Neuronal stem cell (in vitro differentiated cells): ENCODE results near the gene METTL21A.

Experiments
- DNase-seq: peaks from one replicate; pipeline ENCODE4 v3.0.0-alpha.2; 2013; ENCODE audit warnings: low spot score
- H2AFZ ChIP-seq: one replicate; pipeline ENCODE4 v1.6.1; 2013; ENCODE audit warnings: mild to moderate bottlenecking, low read length, inconsistent platforms
- H2AK5ac ChIP-seq: 2 replicates; pipeline ENCODE4 v1.6.1; 2013; ENCODE audit warnings: low read depth, mild to moderate bottlenecking, inconsistent platforms, low read length, moderate library complexity, mixed read lengths
- H2BK120ac ChIP-seq: 2 replicates; pipeline ENCODE4 v1.6.1; 2013; ENCODE audit warnings: low read depth, mild to moderate bottlenecking, inconsistent platforms, low read length, moderate library complexity, mixed read lengths
- H2BK12ac ChIP-seq: one replicate; pipeline ENCODE4 v1.6.1; 2013; ENCODE audit warnings: low read length, inconsistent platforms
- H2BK15ac ChIP-seq: 2 replicates; pipeline ENCODE4 v1.6.1; 2013; ENCODE audit warnings: mild to moderate bottlenecking, low read length, inconsistent platforms, mixed read lengths
- H2BK5ac ChIP-seq: one replicate; pipeline ENCODE4 v1.6.1; 2013; ENCODE audit warnings: inconsistent platforms, mild to moderate bottlenecking, low read length, moderate library complexity
- H3K14ac ChIP-seq: one replicate; pipeline ENCODE4 v1.6.1; 2013; ENCODE audit warnings: low read length, inconsistent platforms
- H3K18ac ChIP-seq: 2 replicates; pipeline ENCODE4 v1.6.1; 2013; ENCODE audit warnings: low read length, inconsistent platforms
- H3K23ac ChIP-seq: 2 replicates; pipeline ENCODE4 v1.6.1; 2013; ENCODE audit warnings: low read depth, mild to moderate bottlenecking, mixed read lengths, low read length, inconsistent platforms; ENCODE audit not compliant: poor library complexity
- H3K27ac ChIP-seq: replicated peaks from 3 replicates; pipeline ENCODE4 v1.5.1; 2013; ENCODE audit warnings: low read length, inconsistent platforms
- H3K27me3 ChIP-seq, 3 experiments: 2 replicates each; pipeline ENCODE4 v1.6.1; 2013; ENCODE audit warnings: low read length in 3 of 3, mild to moderate bottlenecking in 2 of 3, inconsistent platforms in 1 of 3, low read depth in 1 of 3, mixed read lengths in 1 of 3, moderate library complexity in 1 of 3; ENCODE audit not compliant: control insufficient read depth in 3 of 3, insufficient read depth in 3 of 3
- H3K36me3 ChIP-seq, 2 donors: replicated peaks in 1 of 2; 2 replicates each; pipeline ENCODE4 v1.6.1; 2013; ENCODE audit warnings: low read length in 2 of 2; ENCODE audit not compliant: control insufficient read depth in 2 of 2, insufficient read depth in 2 of 2
- H3K4ac ChIP-seq: 2 replicates; pipeline ENCODE4 v1.6.1; 2013; ENCODE audit warnings: inconsistent platforms, mild to moderate bottlenecking, low read length, moderate library complexity
- H3K4me1 ChIP-seq, 2 donors: 1 replicate in 1 of 2; 2 replicates in 1 of 2; pipeline ENCODE4 v1.6.1; 2013; ENCODE audit warnings: low read length in 2 of 2, low read depth in 1 of 2; ENCODE audit not compliant: control insufficient read depth in 2 of 2, insufficient read depth in 1 of 2
- H3K4me2 ChIP-seq: one replicate; pipeline ENCODE4 v1.6.1; 2013; ENCODE audit warnings: mild to moderate bottlenecking, low read length, inconsistent platforms; ENCODE audit not compliant: insufficient read depth, poor library complexity, severe bottlenecking
- H3K4me3 ChIP-seq, 2 donors: 2 replicates each; pipeline ENCODE4 v1.5.1; 2013; ENCODE audit warnings: low read length in 2 of 2, mild to moderate bottlenecking in 2 of 2, inconsistent platforms in 1 of 2, moderate library complexity in 1 of 2
- H3K79me1 ChIP-seq: one replicate; pipeline ENCODE4 v1.6.1; 2013; ENCODE audit warnings: low read depth, mild to moderate bottlenecking, inconsistent platforms, low read length, moderate library complexity
- H3K9ac ChIP-seq: one replicate; pipeline ENCODE4 v1.6.1; 2013; ENCODE audit warnings: mild to moderate bottlenecking, low read depth, low read length, inconsistent platforms; ENCODE audit not compliant: poor library complexity
- H3K9me3 ChIP-seq, 2 donors: replicated peaks in 1 of 2; 2 replicates each; pipeline versions ENCODE3 to v1.6.1; 2013; ENCODE audit warnings: low read length in 2 of 2, mild to moderate bottlenecking in 2 of 2, inconsistent platforms in 1 of 2, low read depth in 1 of 2, mixed read lengths in 1 of 2, moderate library complexity in 1 of 2; ENCODE audit not compliant: control insufficient read depth in 2 of 2, insufficient read depth in 1 of 2
- H4K8ac ChIP-seq: one replicate; pipeline ENCODE4 v1.6.1; 2013; ENCODE audit warnings: low read depth, mild to moderate bottlenecking, inconsistent platforms, low read length, moderate library complexity
- H4K91ac ChIP-seq: one replicate; pipeline ENCODE4 v1.6.1; 2013; ENCODE audit warnings: low read length, low read depth, mild to moderate bottlenecking, inconsistent platforms; ENCODE audit not compliant: poor library complexity
- WGBS, 2 donors: extraction: QIAGEN DNeasy Blood & Tissue Kit; methylation state at CpG; one replicate each; pipeline ENCODE4 v1.1.7; 2013; ENCODE audit warnings: missing lambda C conversion rate in 2 of 2, mixed read lengths in 1 of 2; ENCODE audit not compliant: insufficient read length in 2 of 2, insufficient replicate concordance in 1 of 2; ENCODE audit errors: extremely low coverage in 2 of 2; 5-methylcytosine and 5-hydroxymethylcytosine counted together

METTL21A gene

GRCh38 chr2:207606829-207607228 lies 18.4 kb downstream of the METTL21A start:
- H3K18ac ChIP-seq: no peak overlapping the region
- peaks cover 1% of the 10 kb centered on the region for H3K79me1 ChIP-seq
- no peak overlapping the region for H4K8ac ChIP-seq
- no peak overlapping the region for H2AFZ ChIP-seq
- no peak overlapping the region for H3K23ac ChIP-seq
- no peak overlapping the region for H2BK5ac ChIP-seq
- no peak overlapping the region for H4K91ac ChIP-seq
- H3K4me2 ChIP-seq: no peak overlapping the region
- H3K36me3 ChIP-seq: peaks cover 2 to 60% of the 10 kb centered on the region in 2 donors
- H2BK12ac ChIP-seq: no peak overlapping the region
- H3K4me3 ChIP-seq: no peak overlapping the region
- H2AK5ac ChIP-seq: no peak overlapping the region
- no peak for DNase-seq
- H3K4ac ChIP-seq: no peak overlapping the region
- no peak overlapping the region for H3K27ac ChIP-seq
- H2BK120ac ChIP-seq: no peak overlapping the region
- WGBS, 2 donors: no CpG with 5 or more reads among the region's 5 CpGs
- H2BK15ac ChIP-seq: no peak overlapping the region
- no peaks in the 10 kb centered on the region for H3K27me3 ChIP-seq
- H3K14ac ChIP-seq: no peak overlapping the region
- H3K9me3 ChIP-seq: peaks cover 4 to 18% of the 10 kb centered on the region in 2 donors
- no peaks in the 10 kb centered on the region for H3K4me1 ChIP-seq
- H3K9ac ChIP-seq: no peak overlapping the region

DNA sequence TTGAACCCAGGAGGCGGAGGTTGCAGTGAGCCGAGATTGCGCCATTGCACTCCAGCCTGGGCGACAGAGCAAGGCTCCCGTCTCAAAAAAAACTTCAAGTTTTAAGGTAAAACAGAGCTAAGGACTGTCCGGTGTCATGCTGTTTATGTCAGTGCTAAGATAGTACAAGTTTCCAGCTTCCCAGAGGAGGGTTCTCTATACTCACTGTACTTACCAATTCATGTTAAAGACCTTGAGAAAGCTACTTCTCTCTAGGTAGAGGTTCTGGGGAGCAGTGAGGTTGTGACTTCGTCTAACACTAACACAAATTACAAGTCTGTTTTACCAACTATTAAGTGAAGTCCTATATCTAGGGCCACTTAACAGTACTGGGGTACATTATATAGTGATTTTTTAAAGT lies 18.8 kb downstream of the METTL21A start:
- Histone ChIP-seq H3K4ac (no peak overlapping the region), H3K4me3 (no peak overlapping the region), H3K9me3 (peaks cover 4 to 18% of the 10 kb centered on the region in 2 donors), H3K27ac (no peak overlapping the region), H2BK12ac (no peak overlapping the region), H2AK5ac (no peak overlapping the region), H2BK120ac (no peak overlapping the region), H3K18ac (no peak overlapping the region), H3K9ac (no peak overlapping the region), H2AFZ (no peak overlapping the region), H3K14ac (no peak overlapping the region), H3K23ac (no peak overlapping the region), H3K79me1 (peaks cover 1% of the 10 kb centered on the region), H2BK15ac (no peak overlapping the region), H3K36me3 (peaks cover 2 to 65% of the 10 kb centered on the region in 2 donors), H4K91ac (no peak overlapping the region), H3K4me1 (no peaks in the 10 kb centered on the region), H2BK5ac (no peak overlapping the region), H4K8ac (no peak overlapping the region), H3K4me2 (no peak overlapping the region), H3K27me3 (no peaks in the 10 kb centered on the region)
- DNase-seq: no peak
- WGBS, 2 donors: no CpG with 5 or more reads among the region's 7 CpGs

DNA sequence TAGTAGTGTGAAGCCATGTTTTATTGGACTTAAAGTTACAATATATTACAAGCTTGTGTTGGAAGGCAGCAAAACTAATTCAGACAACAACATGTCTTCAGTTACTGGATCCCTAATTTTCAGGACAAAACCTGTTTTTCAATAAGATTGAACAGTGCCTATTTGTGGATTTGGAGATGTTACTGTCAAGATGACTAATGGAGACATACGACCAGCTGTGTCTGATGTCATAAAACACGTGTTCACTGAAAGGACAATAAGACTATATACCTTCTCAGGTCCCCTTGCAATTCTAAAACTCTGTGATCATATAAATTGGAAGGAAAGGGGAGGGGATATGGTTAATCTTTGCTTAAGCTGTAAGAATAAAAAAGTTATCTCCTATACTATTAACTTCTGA lies 21.7 kb downstream of the METTL21A start:
- no peaks in the 10 kb centered on the region for H3K79me1 ChIP-seq

GRCh38 chr2:207601774-207602173 lies 23.4 kb downstream of the METTL21A start:
- H2BK120ac ChIP-seq: no peak overlapping the region
- no peaks in the 10 kb centered on the region for H3K79me1 ChIP-seq
- H3K4me1 ChIP-seq: no peaks in the 10 kb centered on the region
- H3K36me3 ChIP-seq: peaks cover 0 to 82% of the 10 kb centered on the region in 2 donors
- H3K27ac ChIP-seq: no peak overlapping the region
- no peak overlapping the region for H3K18ac ChIP-seq
- no peak overlapping the region for H4K91ac ChIP-seq
- no peak overlapping the region for H3K4me2 ChIP-seq
- no peak overlapping the region for H3K4ac ChIP-seq
- no peak overlapping the region for H3K14ac ChIP-seq
- no peak overlapping the region for H3K23ac ChIP-seq
- no peak overlapping the region for H3K4me3 ChIP-seq
- H2BK5ac ChIP-seq: no peak overlapping the region
- H2BK15ac ChIP-seq: no peak overlapping the region
- no CpG with 5 or more reads among the region's 1 CpG for WGBS, 2 donors
- no peak overlapping the region for H2AK5ac ChIP-seq
- no peaks in the 10 kb centered on the region for H3K9me3 ChIP-seq
- H4K8ac ChIP-seq: no peak overlapping the region
- H2BK12ac ChIP-seq: no peak overlapping the region
- DNase-seq: no peak
- H2AFZ ChIP-seq: no peak overlapping the region
- H3K9ac ChIP-seq: no peak overlapping the region
- H3K27me3 ChIP-seq: no peaks in the 10 kb centered on the region

More for the DNA sequence above, 21.7 kb downstream of the METTL21A start:
- Histone ChIP-seq H3K4me2 (no peak overlapping the region), H3K23ac (no peak overlapping the region), H3K14ac (no peak overlapping the region), H3K27me3 (no peaks in the 10 kb centered on the region), H3K27ac (no peak overlapping the region), H3K4me3 (no peak overlapping the region), H2BK12ac (no peak overlapping the region), H3K36me3 (peaks cover 0 to 79% of the 10 kb centered on the region in 2 donors), H4K91ac (no peak overlapping the region), H2BK5ac (no peak overlapping the region), H2AFZ (no peak overlapping the region), H3K9ac (no peak overlapping the region), H2BK120ac (no peak overlapping the region), H3K4me1 (no peaks in the 10 kb centered on the region), H2BK15ac (no peak overlapping the region), H4K8ac (no peak overlapping the region), H3K18ac (no peak overlapping the region), H3K4ac (no peak overlapping the region), H2AK5ac (no peak overlapping the region), H3K9me3 (peaks cover 3 to 14% of the 10 kb centered on the region in 2 donors)
- WGBS, 2 donors: no CpG with 5 or more reads among the region's 2 CpGs
- no peak for DNase-seq
